HepG2 (cell line): ENCODE results near the gene LYRM4. TPM values are rescaled to one million over a fixed set of nuclear protein-coding genes. Genes with fewer than 3 reads are reported as not detected.
A peak's percentile ranks its signal among the peaks of the same experiment; 100 is the strongest.

Source experiments
- GFI1 ChIP-seq: sonication (generic); formaldehyde crosslinking; IDR thresholded peaks from 2 replicates; pipeline ENCODE4 v1.5.0; 2020; ENCODE audit warnings: missing genetic modification reagents, mild to moderate bottlenecking, borderline replicate concordance
- ZFP91 ChIP-seq: sonication (generic); formaldehyde crosslinking; IDR thresholded peaks from 2 replicates; pipeline ENCODE4 v1.9.0; 2022; ENCODE audit warnings: missing genetic modification reagents, mild to moderate bottlenecking, borderline replicate concordance
- ZKSCAN5 ChIP-seq: sonication (generic); formaldehyde crosslinking; IDR thresholded peaks from 2 replicates; pipeline ENCODE4 v1.5.1; 2020; ENCODE audit warnings: mild to moderate bottlenecking, missing genetic modification reagents
- ZNF687 ChIP-seq: sonication (generic); formaldehyde crosslinking; IDR thresholded peaks from 2 replicates; pipeline ENCODE4 v1.5.1; 2020; ENCODE audit warnings: mild to moderate bottlenecking, missing genetic modification reagents, moderate library complexity
- ZNF883 ChIP-seq: sonication (generic); formaldehyde crosslinking; IDR thresholded peaks from 2 replicates; pipeline ENCODE4 v1.5.1; 2020; ENCODE audit warnings: mild to moderate bottlenecking, missing genetic modification reagents; ENCODE audit errors: not compliant biosample characterization
- polyA plus RNA-seq, 8 experiments: library from polyadenylated mRNA; depleted of rRNA in 3 of 8; stranded (reverse) in 7 of 8; unstranded in 1 of 8; fragments of >200 nt; fragmentation: Illumina TruSeq in 4 of 8; extraction: Trizol in 4 of 8; gene quantifications; 2 replicates each; pipeline versions ENCODE4 v1.2.1 to v1.2.3, GENCODE V29; 2011 to 2016; ENCODE audit warnings: low read depth in 4 of 8, missing spikeins in 1 of 8, mixed read lengths in 1 of 8; ENCODE audit not compliant: insufficient read depth in 1 of 8
- total RNA-seq, 5 experiments: library from RNA; depleted of rRNA; stranded (reverse); fragments of >200 nt; fragmentation: Illumina TruSeq; extraction: Trizol; gene quantifications; 2 replicates each; pipeline ENCODE4 v1.2.3, GENCODE V29; 2016; ENCODE audit warnings: low read depth in 1 of 5
- TF ChIP-seq, protein P1 (sequence below): sonication (generic); formaldehyde crosslinking; IDR thresholded peaks from 2 replicates; pipeline ENCODE4 v1.8.1; 2023; ENCODE audit warnings: mild to moderate bottlenecking, inconsistent platforms, moderate library complexity, missing genetic modification reagents, borderline replicate concordance

The LYRM4 gene
- total and polyA plus RNA-seq, 2 of the 13 experiments (the other 11 are each of a cell fraction or from before 2014, with no cell fraction given): 64.6 to 67.5 TPM

- TF ChIP-seq ZNF687 (CRISPR knock-in tag): peak; percentile 48; the same call in 1 of the 2 replicates
- TF ChIP-seq ZNF883 (CRISPR knock-in tag): no peak
- TF ChIP-seq ZKSCAN5 (CRISPR knock-in tag): peak; percentile 84
- TF ChIP-seq, protein P1, sequence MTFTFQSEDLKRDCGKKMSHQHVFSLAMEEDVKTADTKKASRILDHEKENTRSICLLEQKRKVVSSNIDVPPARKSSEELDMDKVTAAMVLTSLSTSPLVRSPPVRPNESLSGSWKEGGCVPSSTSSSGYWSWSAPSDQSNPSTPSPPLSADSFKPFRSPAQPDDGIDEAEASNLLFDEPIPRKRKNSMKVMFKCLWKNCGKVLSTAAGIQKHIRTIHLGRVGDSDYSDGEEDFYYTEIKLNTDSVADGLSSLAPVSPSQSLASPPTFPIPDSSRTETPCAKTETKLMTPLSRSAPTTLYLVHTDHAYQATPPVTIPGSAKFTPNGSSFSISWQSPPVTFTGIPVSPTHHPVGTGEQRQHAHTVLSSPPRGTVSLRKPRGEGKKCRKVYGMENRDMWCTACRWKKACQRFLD (CRISPR knock-in tag): no peak
- 0 out of 2 replicates have a peak, but pooled peaks have one; percentile 18 for TF ChIP-seq ZFP91
- TF ChIP-seq GFI1 (CRISPR knock-in tag): peak; percentile 48; the same call in 1 of the 2 replicates
Measured at GRCh38 chr6:5256952-5257351, 3.8 kb downstream of the LYRM4 start (continued).
